Astrocyte (in vitro differentiated cells and primary cell): ENCODE data around the gene CPM. TPM values are rescaled to one million over a fixed set of nuclear protein-coding genes. Genes with fewer than 3 reads are reported as not detected.
A peak's percentile ranks its signal among the peaks of the same experiment; 100 is the strongest.

Experiments
- DNase-seq: peaks from one replicate; pipeline ENCODE4 v3.0.0-alpha.2; 2010; ENCODE audit warnings: low read depth
- FAIRE-seq: peaks from 2 replicates; lab custom pipeline; 2011; peaks lifted over from hg19 to GRCh38; lab: Jason Lieb, UNC
- H2AFZ ChIP-seq: 2 replicates; pipeline ENCODE4 v1.6.0; 2012; ENCODE audit warnings: low read depth, low read length, inconsistent platforms
- H3K27ac ChIP-seq: 2 replicates; pipeline ENCODE4 v1.5.1; 2011; ENCODE audit warnings: low read depth, low read length, inconsistent platforms
- H3K27me3 ChIP-seq: 2 replicates; pipeline ENCODE4 v1.6.0; 2011; ENCODE audit warnings: low read length, inconsistent platforms; ENCODE audit not compliant: insufficient read depth
- H3K36me3 ChIP-seq: 2 replicates; pipeline ENCODE4 v1.5.1; 2011; ENCODE audit warnings: low read length, inconsistent platforms; ENCODE audit not compliant: insufficient read depth
- H3K4me1 ChIP-seq: 2 replicates; pipeline ENCODE4 v1.5.1; 2011; ENCODE audit warnings: low read length, inconsistent platforms; ENCODE audit not compliant: insufficient read depth
- H3K4me2 ChIP-seq: 2 replicates; pipeline ENCODE4 v1.6.0; 2012; ENCODE audit warnings: low read length, inconsistent platforms
- H3K4me3 ChIP-seq: 2 replicates; pipeline ENCODE4 v1.5.1; 2011; ENCODE audit warnings: low read depth, mild to moderate bottlenecking, low read length, inconsistent platforms; ENCODE audit not compliant: insufficient read depth
- H3K79me2 ChIP-seq: 2 replicates; pipeline ENCODE4 v1.6.0; 2012; ENCODE audit warnings: mild to moderate bottlenecking, low read length, inconsistent platforms; ENCODE audit not compliant: insufficient read depth
- H3K9ac ChIP-seq: 2 replicates; pipeline ENCODE4 v1.6.0; 2012; ENCODE audit warnings: mild to moderate bottlenecking, low read length, inconsistent platforms
- H3K9me3 ChIP-seq: 2 replicates; pipeline ENCODE4 v1.5.1; 2012; ENCODE audit warnings: low read depth, mild to moderate bottlenecking, low read length, inconsistent platforms; ENCODE audit not compliant: insufficient read depth
- H4K20me1 ChIP-seq: 2 replicates; pipeline ENCODE4 v1.6.0; 2012; ENCODE audit warnings: low read length, inconsistent platforms; ENCODE audit not compliant: insufficient read depth
- H3K27ac Mint-ChIP-seq: one replicate; pipeline ENCODE4 v1.8.0; 2021; ENCODE audit warnings: mild to moderate bottlenecking, mixed read lengths; ENCODE audit not compliant: unreplicated experiment
- H3K27me3 Mint-ChIP-seq: one replicate; pipeline ENCODE4 v1.8.0; 2021; ENCODE audit warnings: low read depth, mixed read lengths; ENCODE audit not compliant: unreplicated experiment
- H3K36me3 Mint-ChIP-seq: one replicate; pipeline ENCODE4 v1.8.0; 2021; ENCODE audit warnings: low read depth, mixed read lengths; ENCODE audit not compliant: unreplicated experiment
- H3K4me1 Mint-ChIP-seq: one replicate; pipeline ENCODE4 v1.8.0; 2021; ENCODE audit warnings: low read depth, mixed read lengths; ENCODE audit not compliant: unreplicated experiment
- H3K4me3 Mint-ChIP-seq: one replicate; pipeline ENCODE4 v1.8.0; 2021; ENCODE audit warnings: mild to moderate bottlenecking, moderate library complexity, mixed read lengths; ENCODE audit not compliant: unreplicated experiment
- H3K9me3 Mint-ChIP-seq: one replicate; pipeline ENCODE4 v1.8.0; 2021; ENCODE audit warnings: mild to moderate bottlenecking, mixed read lengths; ENCODE audit not compliant: unreplicated experiment
- EZH2 ChIP-seq: IDR thresholded peaks from 2 replicates; pipeline ENCODE4 v1.6.1; 2012; ENCODE audit warnings: mild to moderate bottlenecking, low read length, inconsistent platforms; ENCODE audit not compliant: insufficient read depth
- total RNA-seq: library from RNA; stranded (reverse); gene quantifications from 2 replicates; pipeline ENCODE4 v1.2.1, GENCODE V29; 2021
- TF ChIP-seq, protein P1 (sequence below): IDR thresholded peaks from 2 replicates; pipeline ENCODE4 v1.5.1; 2011; ENCODE audit warnings: low read depth, mild to moderate bottlenecking, inconsistent platforms, low read length, moderate library complexity; ENCODE audit not compliant: insufficient read depth

CPM gene
- total RNA-seq, 1 donor from 2014 or later: 2.7 TPM

DNA sequence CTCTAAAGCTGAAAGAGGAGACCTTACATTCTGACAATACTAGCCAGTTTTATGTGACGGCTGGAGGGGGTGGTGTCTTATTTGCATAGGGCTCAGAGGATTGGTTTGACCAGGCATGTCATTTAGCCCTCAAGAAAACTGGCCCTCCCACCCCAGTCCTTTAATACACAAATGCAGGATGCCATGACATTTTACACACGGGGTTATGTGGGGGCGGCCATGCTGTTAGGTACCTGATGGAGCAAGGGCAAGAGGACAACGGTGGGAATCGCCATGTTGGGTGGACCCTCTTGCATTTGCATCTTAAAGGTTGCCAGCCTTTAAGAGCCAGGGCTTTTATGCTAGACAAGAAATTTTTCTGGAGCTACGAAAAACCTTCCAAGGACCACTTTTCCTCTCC lies 101.7 kb downstream of the CPM start:
- Histone ChIP-seq H3K79me2 (peaks cover 59% of the 10 kb centered on the region), H2AFZ (no peak overlapping the region), H3K27ac (no peak overlapping the region), H4K20me1 (peaks cover 88% of the 10 kb centered on the region), H3K4me1 (peaks cover 5% of the 10 kb centered on the region), H3K9me3 (no peaks in the 10 kb centered on the region), H3K27me3 (no peaks in the 10 kb centered on the region), H3K4me3 (no peak overlapping the region), H3K9ac (no peak overlapping the region), H3K36me3 (peaks cover 71% of the 10 kb centered on the region), H3K4me2 (no peak overlapping the region)
- DNase-seq: no peak
- peak overlapping the region; percentile 69 for H3K27ac Mint-ChIP-seq
- H3K4me3 Mint-ChIP-seq: peak overlapping the region; percentile 2
- peaks cover 11% of the 10 kb centered on the region for H3K36me3 Mint-ChIP-seq
- no peaks in the 10 kb centered on the region for H3K27me3 Mint-ChIP-seq
- H3K4me1 Mint-ChIP-seq: peaks cover 20% of the 10 kb centered on the region
- TF ChIP-seq, protein P1, sequence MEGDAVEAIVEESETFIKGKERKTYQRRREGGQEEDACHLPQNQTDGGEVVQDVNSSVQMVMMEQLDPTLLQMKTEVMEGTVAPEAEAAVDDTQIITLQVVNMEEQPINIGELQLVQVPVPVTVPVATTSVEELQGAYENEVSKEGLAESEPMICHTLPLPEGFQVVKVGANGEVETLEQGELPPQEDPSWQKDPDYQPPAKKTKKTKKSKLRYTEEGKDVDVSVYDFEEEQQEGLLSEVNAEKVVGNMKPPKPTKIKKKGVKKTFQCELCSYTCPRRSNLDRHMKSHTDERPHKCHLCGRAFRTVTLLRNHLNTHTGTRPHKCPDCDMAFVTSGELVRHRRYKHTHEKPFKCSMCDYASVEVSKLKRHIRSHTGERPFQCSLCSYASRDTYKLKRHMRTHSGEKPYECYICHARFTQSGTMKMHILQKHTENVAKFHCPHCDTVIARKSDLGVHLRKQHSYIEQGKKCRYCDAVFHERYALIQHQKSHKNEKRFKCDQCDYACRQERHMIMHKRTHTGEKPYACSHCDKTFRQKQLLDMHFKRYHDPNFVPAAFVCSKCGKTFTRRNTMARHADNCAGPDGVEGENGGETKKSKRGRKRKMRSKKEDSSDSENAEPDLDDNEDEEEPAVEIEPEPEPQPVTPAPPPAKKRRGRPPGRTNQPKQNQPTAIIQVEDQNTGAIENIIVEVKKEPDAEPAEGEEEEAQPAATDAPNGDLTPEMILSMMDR: no peak
- no peak for TF ChIP-seq EZH2
- H3K9me3 Mint-ChIP-seq: no peaks in the 10 kb centered on the region
- FAIRE-seq: no peak

DNA sequence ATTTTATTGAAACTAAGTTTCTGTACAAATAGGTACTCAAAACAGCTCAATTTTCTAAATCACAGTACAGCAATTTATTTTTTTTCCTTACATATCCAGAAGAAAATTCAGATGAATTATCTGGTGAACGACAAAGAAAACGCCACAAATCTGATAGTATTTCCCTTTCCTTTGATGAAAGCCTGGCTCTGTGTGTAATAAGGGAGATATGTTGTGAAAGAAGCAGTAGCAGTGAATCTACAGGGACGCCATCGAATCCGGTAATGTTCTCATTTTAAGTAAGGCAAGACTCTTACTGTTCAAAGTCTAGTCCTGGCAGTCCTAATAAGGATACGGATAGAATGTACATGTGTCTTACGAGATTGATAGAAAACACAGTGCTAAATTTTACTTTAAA lies 104.3 kb downstream of the CPM start:
- TF ChIP-seq, protein P1: no peak
- TF ChIP-seq EZH2: no peak
- H3K27ac ChIP-seq: peak overlapping the region; percentile 4

DNA sequence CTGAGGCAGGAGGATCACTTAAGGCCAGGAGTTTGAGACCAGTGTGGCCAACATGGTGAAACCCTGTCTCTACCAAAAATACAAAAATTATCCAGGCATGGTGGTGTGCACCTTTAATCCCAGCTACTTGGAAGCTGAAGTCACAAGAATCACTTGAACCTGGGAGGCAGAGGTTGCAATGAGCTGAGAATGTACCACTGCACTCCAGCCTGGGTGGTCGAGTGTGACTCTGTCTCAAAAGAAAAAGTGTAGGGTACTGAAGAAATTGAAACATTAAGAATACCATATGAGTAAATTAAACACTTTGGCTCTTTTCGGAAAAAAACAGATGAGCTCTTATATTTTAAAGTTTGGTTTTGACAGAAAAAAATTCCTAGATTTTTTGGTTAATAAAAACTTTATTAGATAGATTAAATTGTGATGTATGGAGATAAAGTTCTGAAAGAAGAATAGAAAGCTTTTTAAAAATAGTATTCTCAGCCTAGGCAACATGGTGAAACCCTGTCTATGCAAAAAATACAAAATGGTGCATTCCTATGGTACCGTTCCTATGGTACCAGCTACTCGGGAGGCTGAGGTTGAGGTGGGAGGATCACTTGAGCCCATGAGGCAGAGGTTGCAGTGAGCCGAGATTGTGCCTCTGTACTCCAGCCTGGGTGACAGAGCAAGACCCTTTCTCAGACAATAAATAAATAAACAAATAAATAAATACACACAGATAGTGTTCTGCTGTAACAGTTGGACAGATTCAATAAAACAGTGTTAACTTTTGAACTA lies 104.9 kb downstream of the CPM start:
- peaks cover 18% of the 10 kb centered on the region for H3K36me3 Mint-ChIP-seq
- no peaks in the 10 kb centered on the region for H3K27me3 Mint-ChIP-seq
- H3K79me2 ChIP-seq: peaks cover 61% of the 10 kb centered on the region
- H3K4me1 Mint-ChIP-seq: peaks cover 35% of the 10 kb centered on the region
- H3K27me3 ChIP-seq: no peaks in the 10 kb centered on the region
- no peak overlapping the region for H3K4me3 Mint-ChIP-seq
- peaks cover 63% of the 10 kb centered on the region for H3K36me3 ChIP-seq
- no peaks in the 10 kb centered on the region for H3K9me3 Mint-ChIP-seq
- peaks cover 15% of the 10 kb centered on the region for H3K4me1 ChIP-seq
- peaks cover 84% of the 10 kb centered on the region for H4K20me1 ChIP-seq
- H3K9me3 ChIP-seq: no peaks in the 10 kb centered on the region
- H3K27ac ChIP-seq: peak overlapping the region; percentile 50
- no peak overlapping the region for H3K4me2 ChIP-seq
- DNase-seq: no peak
- no peak for FAIRE-seq
- H3K27ac Mint-ChIP-seq: peak overlapping the region; percentile 12
- TF ChIP-seq, protein P1: no peak
- no peak for TF ChIP-seq EZH2
- no peak overlapping the region for H2AFZ ChIP-seq
- H3K4me3 ChIP-seq: no peak overlapping the region
- H3K9ac ChIP-seq: peak overlapping the region; percentile 11

More for the DNA sequence above, 104.3 kb downstream of the CPM start:
- no peak overlapping the region for H3K4me3 ChIP-seq
- no peaks in the 10 kb centered on the region for H3K27me3 Mint-ChIP-seq
- FAIRE-seq (no peak), DNase-seq (no peak)
- H3K4me1 ChIP-seq: peaks cover 11% of the 10 kb centered on the region
- no peaks in the 10 kb centered on the region for H3K9me3 Mint-ChIP-seq
- peaks cover 66% of the 10 kb centered on the region for H3K36me3 ChIP-seq
- no peak overlapping the region for H3K4me3 Mint-ChIP-seq
- no peak overlapping the region for H3K9ac ChIP-seq
- peaks cover 15% of the 10 kb centered on the region for H3K36me3 Mint-ChIP-seq
- H4K20me1 ChIP-seq: peaks cover 82% of the 10 kb centered on the region
- peak overlapping the region; percentile 12 for H3K27ac Mint-ChIP-seq
- H3K9me3 ChIP-seq: no peaks in the 10 kb centered on the region
- no peaks in the 10 kb centered on the region for H3K27me3 ChIP-seq
- H3K4me2 ChIP-seq: no peak overlapping the region
- H3K4me1 Mint-ChIP-seq: peaks cover 30% of the 10 kb centered on the region
- no peak overlapping the region for H2AFZ ChIP-seq
- H3K79me2 ChIP-seq: peaks cover 60% of the 10 kb centered on the region
